ENCODE measurements around the gene PTP4A2. TPM values are rescaled to one million over a fixed set of nuclear protein-coding genes. Genes with fewer than 3 reads are reported as not detected.

PTP4A2 gene
- total and polyA plus RNA-seq, 2 of the 13 experiments (the other 11 are each of a cell fraction or from before 2014, with no cell fraction given): 173 to 225 TPM

DNA sequence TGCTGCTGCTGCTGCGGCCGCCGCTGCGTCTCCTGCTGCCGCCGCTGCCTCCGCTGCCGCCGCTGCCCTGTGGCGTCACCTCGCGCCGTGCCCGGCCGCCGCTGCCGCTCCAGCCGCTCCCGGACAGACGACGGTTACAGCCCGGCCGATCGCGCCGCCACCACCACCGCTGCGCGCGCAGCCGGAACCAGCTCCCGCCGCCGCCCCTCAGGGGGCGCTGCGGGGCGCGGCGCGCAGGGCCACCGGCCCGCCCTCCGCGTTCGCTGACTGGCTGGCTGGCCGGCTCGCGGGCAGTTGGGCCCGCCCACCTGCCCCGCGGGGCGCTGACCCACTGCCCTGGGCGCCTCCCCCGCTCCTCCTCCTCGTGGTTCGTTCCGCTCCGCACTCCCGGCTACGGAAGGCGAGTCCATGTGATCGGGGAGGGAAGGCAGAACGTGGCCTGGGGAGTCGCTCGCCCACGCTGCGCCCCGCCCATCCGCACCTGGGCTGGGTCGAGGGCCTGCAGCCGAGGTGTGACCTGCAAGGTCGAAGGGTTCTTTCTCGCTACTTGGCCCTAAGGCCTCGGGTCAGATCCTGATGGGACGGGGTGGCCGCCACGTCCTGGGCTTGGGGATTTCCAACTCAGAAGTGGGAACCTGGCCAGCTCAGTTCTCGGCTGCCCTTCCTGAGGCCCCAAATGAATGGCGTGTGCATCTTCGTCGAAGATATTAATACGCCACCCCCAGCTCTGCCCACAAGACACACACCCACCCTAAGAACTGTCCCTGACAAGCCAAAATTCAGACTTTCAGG is at the start of gene PTP4A2 (continued):
- no peak for TF ChIP-seq NFE2L2 (IDR thresholded peaks at IDR 0.05; ENCODE audit: low read length)
- TF ChIP-seq ZNF333 (CRISPR knock-in tag; IDR thresholded peaks at IDR 0.05; ENCODE audit: borderline replicate concordance): peak; percentile 57; the same call in 1 of the 2 replicates
- TF ChIP-seq ZNF510 (CRISPR knock-in tag; IDR thresholded peaks at IDR 0.05; ENCODE audit: low read depth): peak; percentile 98
- peak; percentile 98 for TF ChIP-seq RNF2 (conservative IDR thresholded peaks at IDR 0.05; ENCODE audit: low read depth)
- TF ChIP-seq ZNF10 (CRISPR knock-in tag; IDR thresholded peaks at IDR 0.05; ENCODE audit: borderline replicate concordance, low read depth): 0 out of 2 replicates have a peak, but pooled peaks have one; percentile 41
- peak; percentile 82 for TF ChIP-seq ZNF263 (CRISPR knock-in tag; IDR thresholded peaks at IDR 0.05)
- peak; percentile 97 for TF ChIP-seq ZSCAN21 (CRISPR knock-in tag; IDR thresholded peaks at IDR 0.05; ENCODE audit: borderline replicate concordance)
- TF ChIP-seq, protein P1, sequence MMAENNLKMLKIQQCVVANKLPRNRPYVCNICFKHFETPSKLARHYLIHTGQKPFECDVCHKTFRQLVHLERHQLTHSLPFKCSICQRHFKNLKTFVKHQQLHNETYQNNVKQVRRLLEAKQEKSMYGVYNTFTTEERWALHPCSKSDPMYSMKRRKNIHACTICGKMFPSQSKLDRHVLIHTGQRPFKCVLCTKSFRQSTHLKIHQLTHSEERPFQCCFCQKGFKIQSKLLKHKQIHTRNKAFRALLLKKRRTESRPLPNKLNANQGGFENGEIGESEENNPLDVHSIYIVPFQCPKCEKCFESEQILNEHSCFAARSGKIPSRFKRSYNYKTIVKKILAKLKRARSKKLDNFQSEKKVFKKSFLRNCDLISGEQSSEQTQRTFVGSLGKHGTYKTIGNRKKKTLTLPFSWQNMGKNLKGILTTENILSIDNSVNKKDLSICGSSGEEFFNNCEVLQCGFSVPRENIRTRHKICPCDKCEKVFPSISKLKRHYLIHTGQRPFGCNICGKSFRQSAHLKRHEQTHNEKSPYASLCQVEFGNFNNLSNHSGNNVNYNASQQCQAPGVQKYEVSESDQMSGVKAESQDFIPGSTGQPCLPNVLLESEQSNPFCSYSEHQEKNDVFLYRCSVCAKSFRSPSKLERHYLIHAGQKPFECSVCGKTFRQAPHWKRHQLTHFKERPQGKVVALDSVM (CRISPR knock-in tag; IDR thresholded peaks at IDR 0.05): peak; percentile 48; the same call in 1 of the 2 replicates
- peak; percentile 88 for TF ChIP-seq POGZ (CRISPR knock-in tag; IDR thresholded peaks at IDR 0.05)
- no peak for TF ChIP-seq SETDB1 (CRISPR knock-in tag; IDR thresholded peaks at IDR 0.05; ENCODE audit: borderline replicate concordance)
- TF ChIP-seq ZNF781 (CRISPR knock-in tag; IDR thresholded peaks at IDR 0.05; ENCODE audit: borderline replicate concordance, not compliant biosample characterization): peak; percentile 90
- TF ChIP-seq, protein P2, sequence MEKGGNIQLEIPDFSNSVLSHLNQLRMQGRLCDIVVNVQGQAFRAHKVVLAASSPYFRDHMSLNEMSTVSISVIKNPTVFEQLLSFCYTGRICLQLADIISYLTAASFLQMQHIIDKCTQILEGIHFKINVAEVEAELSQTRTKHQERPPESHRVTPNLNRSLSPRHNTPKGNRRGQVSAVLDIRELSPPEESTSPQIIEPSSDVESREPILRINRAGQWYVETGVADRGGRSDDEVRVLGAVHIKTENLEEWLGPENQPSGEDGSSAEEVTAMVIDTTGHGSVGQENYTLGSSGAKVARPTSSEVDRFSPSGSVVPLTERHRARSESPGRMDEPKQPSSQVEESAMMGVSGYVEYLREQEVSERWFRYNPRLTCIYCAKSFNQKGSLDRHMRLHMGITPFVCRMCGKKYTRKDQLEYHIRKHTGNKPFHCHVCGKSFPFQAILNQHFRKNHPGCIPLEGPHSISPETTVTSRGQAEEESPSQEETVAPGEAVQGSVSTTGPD (CRISPR knock-in tag; IDR thresholded peaks at IDR 0.05): peak; percentile 51; the same call in 1 of the 2 replicates
- TF ChIP-seq CHD2 (IDR thresholded peaks at IDR 0.05; ENCODE audit: low read depth, low read length): no peak
- TF ChIP-seq, protein P3, sequence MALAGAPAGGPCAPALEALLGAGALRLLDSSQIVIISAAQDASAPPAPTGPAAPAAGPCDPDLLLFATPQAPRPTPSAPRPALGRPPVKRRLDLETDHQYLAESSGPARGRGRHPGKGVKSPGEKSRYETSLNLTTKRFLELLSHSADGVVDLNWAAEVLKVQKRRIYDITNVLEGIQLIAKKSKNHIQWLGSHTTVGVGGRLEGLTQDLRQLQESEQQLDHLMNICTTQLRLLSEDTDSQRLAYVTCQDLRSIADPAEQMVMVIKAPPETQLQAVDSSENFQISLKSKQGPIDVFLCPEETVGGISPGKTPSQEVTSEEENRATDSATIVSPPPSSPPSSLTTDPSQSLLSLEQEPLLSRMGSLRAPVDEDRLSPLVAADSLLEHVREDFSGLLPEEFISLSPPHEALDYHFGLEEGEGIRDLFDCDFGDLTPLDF (CRISPR knock-in tag; IDR thresholded peaks at IDR 0.05): 0 out of 2 replicates have a peak, but pooled peaks have one; percentile 23
- TF ChIP-seq, protein P4, sequence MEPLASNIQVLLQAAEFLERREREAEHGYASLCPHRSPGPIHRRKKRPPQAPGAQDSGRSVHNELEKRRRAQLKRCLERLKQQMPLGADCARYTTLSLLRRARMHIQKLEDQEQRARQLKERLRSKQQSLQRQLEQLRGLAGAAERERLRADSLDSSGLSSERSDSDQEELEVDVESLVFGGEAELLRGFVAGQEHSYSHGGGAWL (CRISPR knock-in tag; IDR thresholded peaks at IDR 0.05): peak; percentile 99
- TF ChIP-seq LCORL (IDR thresholded peaks at IDR 0.05): no peak
- peak; percentile 80 for TF ChIP-seq LCORL (CRISPR knock-in tag; IDR thresholded peaks at IDR 0.05)
- TF ChIP-seq FOXM1 (CRISPR knock-in tag; IDR thresholded peaks at IDR 0.05): 0 out of 2 replicates have a peak, but pooled peaks have one; percentile 42
- TF ChIP-seq ZNF558 (CRISPR knock-in tag; IDR thresholded peaks at IDR 0.05; ENCODE audit: borderline replicate concordance): peak; percentile 98
- TF ChIP-seq TMF1 (CRISPR knock-in tag; IDR thresholded peaks at IDR 0.05; ENCODE audit: low read depth): peak; percentile 99
- TF ChIP-seq, protein P5, sequence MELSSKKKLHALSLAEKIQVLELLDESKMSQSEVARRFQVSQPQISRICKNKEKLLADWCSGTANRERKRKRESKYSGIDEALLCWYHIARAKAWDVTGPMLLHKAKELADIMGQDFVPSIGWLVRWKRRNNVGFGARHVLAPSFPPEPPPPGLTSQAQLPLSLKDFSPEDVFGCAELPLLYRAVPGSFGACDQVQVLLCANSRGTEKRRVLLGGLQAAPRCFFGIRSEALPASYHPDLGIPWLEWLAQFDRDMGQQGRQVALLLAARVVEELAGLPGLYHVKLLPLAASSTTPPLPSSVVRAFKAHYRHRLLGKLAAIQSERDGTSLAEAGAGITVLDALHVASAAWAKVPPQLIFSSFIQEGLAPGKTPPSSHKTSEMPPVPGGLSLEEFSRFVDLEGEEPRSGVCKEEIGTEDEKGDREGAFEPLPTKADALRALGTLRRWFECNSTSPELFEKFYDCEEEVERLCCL (CRISPR knock-in tag; IDR thresholded peaks at IDR 0.05; ENCODE audit: borderline replicate concordance): peak; percentile 96; the same call in 1 of the 2 replicates
- TF ChIP-seq NFYB (CRISPR knock-in tag; IDR thresholded peaks at IDR 0.05): peak; percentile 61
- TF ChIP-seq DNMT3B (CRISPR knock-in tag; conservative IDR thresholded peaks at IDR 0.05): peak; percentile 95
- peak; percentile 95 for TF ChIP-seq GPN1 (CRISPR knock-in tag; IDR thresholded peaks at IDR 0.05; ENCODE audit: borderline replicate concordance)

Data from HepG2 (cell line).